SK-MEL-5 (cell line): Measurements from ENCODE around the gene RAB37. TPM values are rescaled to one million over a fixed set of nuclear protein-coding genes. Genes with fewer than 3 reads are reported as not detected.

Experiments used
- DNase-seq: peaks from one replicate; pipeline ENCODE4 v3.0.0-alpha.2; 2016; ENCODE audit warnings: low read depth, low spot score
- in situ Hi-C: cut with HindIII; loops from 2 replicates; pipeline ENCODE4 v1.10.0; 2016; ENCODE audit warnings: low sequenced_read_pairs, high pct_unique_total_duplicates, low pct_unique_long_range_greater_than_20kb
- total RNA-seq: library from RNA; depleted of rRNA; stranded (reverse); fragments of >200 nt; shearing (Covaris generic); gene quantifications from 2 replicates; pipeline ENCODE4 v1.2.3, GENCODE V29; 2014; rRNA removed

The RAB37 gene
- total RNA-seq, 1 experiment from 2014 or later, result 0.66 TPM

DNA sequence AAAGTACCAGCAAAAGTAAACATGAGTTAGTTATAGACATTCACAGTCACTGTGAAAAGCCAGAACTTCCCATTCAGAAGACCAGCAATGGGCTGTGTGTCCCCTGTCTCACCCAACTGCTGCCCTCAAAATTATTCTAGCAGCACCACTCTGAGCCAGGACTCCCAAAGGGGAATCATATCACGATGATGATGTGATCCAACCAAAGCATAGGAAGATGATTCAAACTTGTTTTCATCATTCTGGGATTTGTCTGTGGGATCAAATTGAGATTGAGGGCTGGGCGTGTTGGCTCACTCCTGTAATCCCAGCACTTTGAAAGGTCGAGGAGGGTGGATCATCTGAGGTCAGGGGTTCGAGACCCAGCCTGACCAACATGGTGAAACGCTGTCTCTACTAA lies 45.5 kb downstream of the RAB37 start:
- in situ Hi-C loops, result no loop called here
- DNase-seq, result no peak

DNA sequence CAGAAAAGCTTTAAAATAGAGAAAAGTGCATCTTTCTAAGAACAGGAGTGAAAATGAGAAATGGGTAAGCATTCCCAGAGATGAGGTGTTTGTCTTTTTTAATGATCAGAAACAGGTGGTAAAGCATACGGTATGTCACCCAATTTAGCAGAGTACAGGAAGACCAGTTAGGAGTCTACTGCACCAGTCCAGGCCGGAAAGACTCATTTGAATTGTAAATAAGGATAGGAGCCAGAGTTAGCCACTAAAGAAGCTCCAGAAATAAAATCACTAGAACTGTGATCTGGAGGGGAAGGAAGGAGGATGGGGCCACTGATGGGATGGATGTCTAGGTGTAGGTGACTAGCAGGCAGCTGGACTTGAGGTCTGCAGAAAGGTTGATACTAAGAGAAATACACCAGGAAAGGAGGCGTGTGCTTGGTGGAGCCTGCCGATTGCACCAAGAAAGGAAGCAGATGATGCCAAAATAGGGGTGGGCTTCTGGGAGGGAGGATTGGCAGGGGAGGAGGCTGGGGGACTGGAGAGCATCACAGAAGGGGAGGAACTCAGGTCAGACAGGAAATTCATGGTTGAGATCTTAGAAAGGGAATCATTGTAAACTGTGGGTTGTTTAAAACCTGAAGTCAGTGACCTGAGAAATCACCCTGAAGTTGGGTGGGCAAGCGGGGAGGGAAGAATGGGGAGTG lies 47.2 kb downstream of the RAB37 start:
- in situ Hi-C loops, result no loop called here
- no peak for DNase-seq

DNA sequence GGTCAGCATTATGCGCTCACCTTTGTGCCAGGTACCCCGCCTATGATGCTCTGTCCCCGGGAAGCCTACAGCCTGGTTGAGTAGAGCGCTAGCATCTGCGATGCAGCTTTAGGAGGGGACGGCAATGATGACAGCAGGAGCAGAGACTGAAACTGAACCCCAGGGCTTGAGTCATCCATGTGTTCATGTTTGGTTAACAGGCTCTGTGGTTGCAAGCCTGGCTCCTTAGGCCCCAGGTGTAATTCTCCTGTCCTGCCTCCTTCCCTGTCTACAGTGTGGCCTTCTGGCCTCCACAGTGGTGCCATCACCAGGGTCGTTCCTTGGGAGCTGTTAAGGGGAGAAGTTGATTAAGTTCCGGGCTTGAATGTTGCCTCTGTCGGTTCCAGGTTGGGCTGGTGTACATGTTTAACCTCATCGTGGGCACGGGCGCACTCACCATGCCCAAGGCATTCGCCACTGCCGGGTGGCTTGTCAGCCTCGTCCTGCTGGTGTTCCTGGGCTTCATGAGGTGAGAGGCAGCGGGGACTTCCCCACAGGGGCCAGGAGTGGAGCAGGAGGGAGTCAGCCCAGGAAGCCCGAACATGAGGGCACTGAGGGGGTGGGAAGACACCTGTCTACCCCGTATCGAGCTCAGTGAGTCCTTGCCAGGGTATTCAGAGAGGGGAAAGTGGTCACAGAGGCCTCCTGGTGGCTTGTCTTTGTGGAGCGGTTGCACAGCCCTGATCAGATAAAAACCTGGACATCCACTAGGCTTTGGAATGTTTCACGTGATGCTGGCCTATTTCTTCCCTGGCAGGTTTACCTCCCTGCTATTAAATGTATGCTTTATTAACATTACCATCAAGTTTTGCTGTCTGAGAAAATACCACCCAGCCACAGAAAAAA lies 48.3 kb downstream of the RAB37 start:
- in situ Hi-C loops, result no loop called here
- DNase-seq, result no peak

DNA sequence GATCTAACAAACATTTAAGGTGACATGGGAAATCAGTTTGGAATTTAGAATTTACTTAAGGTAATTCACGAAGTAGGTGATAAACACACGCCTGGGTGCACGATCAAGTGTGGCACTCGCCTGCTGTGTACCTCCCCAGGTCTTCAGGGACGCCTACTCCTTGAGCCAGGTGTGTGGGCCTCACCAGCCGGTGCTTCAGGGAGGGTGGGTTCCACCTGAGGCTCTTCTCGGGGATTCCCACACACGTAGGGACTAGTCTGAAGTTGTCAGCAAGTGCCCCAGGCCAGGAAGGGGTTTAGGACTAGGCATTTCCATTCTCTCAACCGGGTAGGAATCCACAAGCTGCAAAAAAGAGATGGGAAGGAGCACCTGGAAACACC lies 48.9 kb downstream of the RAB37 start:
- DNase-seq, result no peak
- in situ Hi-C loops, result no loop called here

DNA sequence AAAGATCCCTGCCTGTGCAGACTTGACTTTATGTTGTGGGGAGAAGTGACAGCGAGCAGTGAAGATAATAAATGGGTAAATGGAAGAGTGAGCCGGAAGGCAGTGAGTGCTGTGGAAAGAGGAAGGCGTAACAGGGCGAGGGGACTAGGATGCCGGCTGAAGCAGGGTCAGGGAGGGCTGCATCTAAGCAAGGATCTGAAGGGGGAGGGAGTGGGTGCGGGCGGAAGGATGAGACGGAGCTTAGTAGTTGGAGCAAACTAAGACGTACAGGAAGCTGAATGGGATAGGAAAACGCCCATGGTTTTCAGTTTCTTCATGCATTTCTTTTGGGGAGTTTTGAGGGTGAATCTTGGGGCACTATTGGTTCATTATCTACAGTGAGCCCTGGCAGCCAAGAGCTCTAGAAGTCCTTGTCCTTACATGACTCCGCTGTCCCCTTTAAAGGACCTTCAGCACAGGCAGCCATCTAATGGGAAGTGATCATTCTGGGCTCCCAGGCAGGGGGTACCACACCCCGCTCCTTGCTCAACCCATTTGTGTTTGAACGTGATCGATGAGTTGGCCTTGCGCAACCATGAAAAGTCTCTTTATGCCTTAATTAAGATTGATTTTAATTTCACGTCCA lies 49.5 kb downstream of the RAB37 start:
- in situ Hi-C loops, result no loop called here
- no peak for DNase-seq

DNA sequence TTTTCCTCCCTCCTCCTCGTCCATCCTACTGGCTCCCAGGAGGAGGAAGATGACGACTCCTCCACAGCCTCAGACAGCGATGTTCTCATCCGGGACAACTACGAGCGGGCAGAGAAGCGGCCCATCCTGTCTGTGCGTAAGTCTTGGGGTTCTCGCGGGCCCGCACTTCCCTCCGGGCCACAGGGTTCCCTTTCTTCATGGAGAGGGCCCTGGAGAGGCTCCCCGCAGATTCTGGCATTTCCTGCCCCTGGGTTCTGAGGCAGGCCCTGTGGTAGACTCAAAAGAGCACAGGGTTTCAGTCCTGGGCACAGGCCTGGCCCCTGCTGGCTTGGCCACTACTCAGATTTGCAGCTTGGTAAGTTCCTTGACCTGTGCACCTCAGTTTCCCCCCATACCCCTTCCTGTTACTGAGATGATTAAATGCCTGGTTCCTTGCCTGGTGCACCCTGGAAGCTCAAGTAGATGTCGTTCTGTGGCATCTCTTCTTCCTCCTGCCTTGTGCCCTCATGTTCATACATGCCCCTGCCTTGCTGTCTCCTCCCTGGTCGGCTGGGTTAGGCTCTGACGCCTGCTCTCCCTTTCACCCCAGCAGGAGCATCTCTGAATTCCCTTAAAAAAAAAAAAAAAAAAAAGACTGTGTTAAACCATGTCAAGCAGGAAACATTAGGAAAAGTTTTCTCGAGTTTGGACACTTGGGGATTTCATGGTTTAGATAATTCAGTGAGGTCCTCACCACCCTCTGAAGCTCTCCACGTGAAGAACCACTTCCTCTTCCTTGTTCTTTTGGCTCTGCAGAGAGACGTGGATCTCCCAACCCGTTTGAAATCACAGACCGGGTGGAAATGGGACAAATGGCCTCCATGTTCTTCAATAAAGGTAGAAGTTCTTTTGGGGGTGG lies 53.4 kb downstream of the RAB37 start:
- in situ Hi-C loops, result no loop called here
- no peak for DNase-seq

DNA sequence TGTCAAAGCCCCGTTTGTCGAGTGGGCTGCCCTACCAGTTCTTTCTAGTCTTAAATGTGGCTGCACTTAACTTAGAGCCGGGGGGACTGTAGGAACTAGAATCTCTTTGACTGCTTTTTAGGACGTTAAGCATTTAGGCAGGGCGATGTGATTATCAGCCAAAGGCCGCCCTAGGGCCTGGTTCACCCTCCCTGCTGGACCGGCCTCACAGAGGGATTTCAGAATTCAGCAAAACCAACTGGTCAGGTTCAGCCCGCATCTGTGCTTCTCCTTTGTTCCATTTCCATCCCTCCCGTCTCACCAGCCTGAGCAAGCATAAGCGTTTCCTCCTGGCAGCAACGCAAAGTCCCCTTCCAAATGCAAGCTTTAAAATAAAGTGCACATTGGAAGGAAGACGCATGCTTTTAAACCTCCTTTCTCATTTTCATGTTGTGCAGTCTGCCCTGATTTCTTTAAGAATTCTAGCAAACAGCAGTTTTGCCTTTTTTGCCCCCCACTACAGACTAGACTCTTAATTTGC lies 55.6 kb downstream of the RAB37 start:
- in situ Hi-C loops, result no loop called here
- no peak for DNase-seq

DNA sequence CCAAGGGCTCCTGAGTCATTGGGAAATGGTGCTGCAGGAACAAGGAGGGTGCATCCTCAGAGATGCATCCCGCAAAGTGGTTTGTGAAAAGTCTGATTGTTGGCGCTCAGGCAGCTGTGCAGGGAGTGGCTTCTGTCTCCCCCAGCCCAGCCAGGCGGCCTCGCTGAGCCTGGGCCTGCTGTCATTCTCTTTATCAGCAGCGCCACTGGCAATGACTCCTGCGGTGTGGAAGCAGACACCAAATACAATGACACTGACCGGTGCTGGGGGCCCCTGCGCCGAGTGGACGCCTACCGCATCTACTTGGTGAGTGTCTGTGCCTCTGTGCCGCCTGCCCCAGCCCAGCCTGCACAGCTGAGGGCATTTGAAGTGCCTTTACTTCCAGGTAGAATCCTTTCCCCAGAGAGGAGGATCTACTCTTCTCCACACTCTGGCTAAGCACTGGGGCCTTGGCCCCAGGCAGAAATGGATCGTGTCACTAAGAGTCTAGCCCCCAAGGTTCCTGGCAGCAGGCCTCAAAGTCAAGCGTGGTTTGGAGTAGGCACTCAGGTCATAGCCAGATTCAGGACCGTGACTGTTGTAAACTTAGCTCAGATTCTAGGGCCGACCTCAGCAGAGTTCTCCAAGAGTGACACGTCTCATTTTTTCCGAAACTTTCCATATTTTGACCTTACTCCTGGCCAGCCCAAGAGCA lies 58.4 kb downstream of the RAB37 start:
- in situ Hi-C loops, result no loop called here
- DNase-seq, result no peak

DNA sequence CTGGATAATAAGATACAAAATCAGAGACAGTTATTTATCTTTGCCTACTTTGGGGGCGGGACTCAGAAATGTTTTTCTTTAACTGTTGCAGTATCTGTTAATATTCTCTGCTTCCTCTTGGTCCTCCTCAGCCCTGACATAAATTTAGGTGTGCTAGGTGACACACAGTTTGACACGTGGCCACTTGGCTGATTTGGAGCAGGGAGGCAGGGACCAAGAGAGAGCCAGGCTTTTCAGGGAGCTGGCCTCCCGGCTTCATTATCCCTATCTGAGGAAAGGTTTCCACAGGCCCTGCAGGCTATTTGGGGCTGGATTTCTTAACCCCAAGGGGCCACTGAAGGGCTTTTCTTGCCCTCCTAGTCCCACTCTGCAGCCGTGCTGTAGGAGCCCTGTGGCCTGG lies 59.2 kb downstream of the RAB37 start:
- no peak for DNase-seq
- in situ Hi-C loops, result no loop called here

DNA sequence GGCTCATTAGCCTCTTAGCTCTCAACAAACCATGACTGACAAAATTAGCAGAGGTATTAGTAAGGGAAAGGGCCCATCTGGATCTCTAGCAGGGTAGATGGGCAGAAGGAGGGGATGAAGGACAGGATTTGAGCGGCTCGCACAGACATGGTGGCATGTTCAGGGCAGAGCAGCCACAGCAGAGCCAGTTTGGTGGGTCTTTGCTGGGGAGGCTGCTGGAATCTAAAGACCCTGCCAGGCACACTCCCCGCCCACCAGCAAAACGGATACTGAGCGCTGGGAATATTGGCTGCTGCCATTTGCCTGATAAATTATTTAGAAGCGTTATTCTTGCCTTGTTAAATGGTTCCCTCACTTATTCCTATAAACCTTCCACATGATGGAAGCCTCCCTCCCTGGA lies 59.8 kb downstream of the RAB37 start:
- DNase-seq, result no peak
- in situ Hi-C loops, result no loop called here

Other genes with a start within 250 kb of the RAB37 start
- gene CD300LB, start 205.8 kb upstream of the RAB37 start, total RNA-seq, result not detected in 2 replicates
- 0.26 TPM in 1 of 2 replicates, not detected in the other for gene CD300C, start 191.1 kb upstream of the RAB37 start, total RNA-seq
- gene CD300H, start 169.7 kb upstream of the RAB37 start, total RNA-seq, result not detected in 2 replicates
- not detected in 2 replicates for gene CD300LD, start 145.0 kb upstream of the RAB37 start, total RNA-seq
- not detected in 2 replicates for gene CD300E, start 113.5 kb upstream of the RAB37 start, total RNA-seq
- 0.13 TPM in 1 of 2 replicates, not detected in the other for gene CD300LF, start 24.3 kb upstream of the RAB37 start, total RNA-seq
- 43.2 and 45.6 TPM in 2 replicates for gene NHERF1, start 11.4 kb downstream of the RAB37 start, total RNA-seq
- gene NAT9, start 39.1 kb downstream of the RAB37 start, total RNA-seq, result 51.4 and 61.0 TPM in 2 replicates
- gene GRIN2C, start 122.6 kb downstream of the RAB37 start, total RNA-seq, result 0.40 TPM in 1 of 2 replicates, not detected in the other
- gene FDXR, start 135.7 kb downstream of the RAB37 start, total RNA-seq, result 42.4 and 48.1 TPM in 2 replicates
- gene FADS6, start 156.4 kb downstream of the RAB37 start, total RNA-seq, result not detected in 2 replicates
- gene USH1G, start 186.0 kb downstream of the RAB37 start, total RNA-seq, result not detected in 2 replicates
- gene OTOP2, start 187.0 kb downstream of the RAB37 start, total RNA-seq, result not detected in 2 replicates
- not detected in 2 replicates for gene OTOP3, start 198.6 kb downstream of the RAB37 start, total RNA-seq
- gene HID1, start 235.5 kb downstream of the RAB37 start, total RNA-seq, result 0.21 TPM in 1 of 2 replicates, not detected in the other